Omental fat pad (tissue), 4 donors: ENCODE results near the gene SIGLEC5. TPM values are rescaled to one million over a fixed set of nuclear protein-coding genes. Genes with fewer than 3 reads are reported as not detected.

Experiments used
- ATAC-seq: fragments of 150-250 bp; one replicate; pipeline ENCODE4 v1.9.1; 2016; ENCODE audit warnings: mild to moderate bottlenecking, moderate library complexity; ENCODE audit not compliant: low FRiP score
- DNase-seq: peaks from one replicate; pipeline ENCODE4 v3.0.0-alpha.2; 2019; ENCODE audit warnings: low spot score
- CTCF ChIP-seq, 3 donors: fragments of 450-650 bp; IDR thresholded peaks; one replicate each; pipeline ENCODE4 v1.5.1; 2016 to 2017; ENCODE audit warnings: antibody characterized with exemption in 3 of 3, mild to moderate bottlenecking in 3 of 3, moderate library complexity in 2 of 3
- total RNA-seq, 4 donors: library from RNA; depleted of rRNA; stranded (reverse); fragments of >200 nt; gene quantifications; one replicate each; pipeline ENCODE4 v1.1.0, GENCODE V29; 2016

The SIGLEC5 gene
- total RNA-seq, 4 donors from 2014 or later: 0.19 TPM; not detected in 3

GRCh38 chr19:51641648-51642047 is 11.4 kb upstream of the SIGLEC5 start:
- no peak for DNase-seq
- no peak for ATAC-seq
- TF ChIP-seq CTCF (IDR thresholded peaks at IDR 0.05): no peak

- DNase-seq (no peak), ATAC-seq (no peak)
- TF ChIP-seq CTCF (IDR thresholded peaks at IDR 0.05): no peak
These were observed 10.2 kb upstream of the SIGLEC5 start for GRCh38 chr19:51640386-51640785.

- ATAC-seq (no peak), DNase-seq (no peak)
- TF ChIP-seq CTCF (IDR thresholded peaks at IDR 0.05): no peak
These were observed 9.7 kb upstream of the SIGLEC5 start for GRCh38 chr19:51639916-51640315.

GRCh38 chr19:51637362-51637978 is 7.3 kb upstream of the SIGLEC5 start:
- no peak for ATAC-seq
- no peak for TF ChIP-seq CTCF (IDR thresholded peaks at IDR 0.05)
- DNase-seq: no peak

GRCh38 chr19:51632126-51632525 is 1.9 kb upstream of the SIGLEC5 start:
- ATAC-seq (no peak), DNase-seq (no peak)
- TF ChIP-seq CTCF (IDR thresholded peaks at IDR 0.05): no peak

DNA sequence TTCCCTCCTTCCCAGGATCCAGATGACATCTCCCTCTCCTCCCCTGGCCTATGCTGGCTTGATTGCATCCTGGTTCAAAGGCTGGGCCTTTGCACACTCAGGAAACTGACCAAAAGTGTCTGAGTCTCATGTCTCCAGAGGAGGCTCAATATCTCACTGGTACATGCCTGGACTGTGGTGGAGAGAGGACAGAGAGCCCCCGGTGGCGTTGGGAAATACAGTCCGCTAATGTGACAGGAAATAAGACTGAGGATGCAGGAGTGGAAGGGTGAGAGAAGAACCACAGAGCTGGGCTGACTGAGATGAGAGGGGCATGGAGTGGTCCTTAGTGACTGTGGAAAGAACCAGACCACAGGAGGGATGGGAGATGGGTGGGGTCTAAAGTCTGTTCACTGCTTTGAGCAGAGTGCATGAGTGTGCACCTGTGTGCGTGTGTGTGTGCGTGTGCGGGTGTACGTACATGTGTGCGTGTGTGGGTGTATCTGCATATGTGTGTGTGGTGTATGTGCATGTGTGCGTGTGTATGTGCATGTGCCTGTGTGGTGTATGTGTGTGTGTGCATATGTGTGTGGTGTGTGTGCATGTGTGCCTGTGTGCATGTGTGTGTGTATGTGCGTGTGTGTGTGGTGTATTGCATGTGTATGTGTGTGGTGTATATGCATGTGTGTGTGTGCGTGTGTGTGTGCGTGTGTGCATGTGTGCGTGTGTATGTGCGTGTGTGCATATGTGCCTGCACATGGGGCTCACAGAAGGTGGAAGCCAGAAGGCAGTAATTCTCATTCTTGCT is 1.9 kb downstream of the SIGLEC5 start:
- ATAC-seq (no peak), DNase-seq (no peak)
- no peak for TF ChIP-seq CTCF (IDR thresholded peaks at IDR 0.05)
